Measurements from ENCODE around the gene MYEOV. TPM values are rescaled to one million over a fixed set of nuclear protein-coding genes. Genes with fewer than 3 reads are reported as not detected.

Gene MYEOV
- polyA plus RNA-seq, 1 donor (not counting 4 experiments of a cell fraction or from before 2014, with no cell fraction given), result 1.4 TPM

- H3K79me2 ChIP-seq (ENCODE audit: control insufficient read depth, insufficient read depth, low read length), result no peaks in the 10 kb centered on the region
- no peaks in the 10 kb centered on the region for H3K36me3 ChIP-seq (ENCODE audit: control insufficient read depth in 2 of 2, extremely low read depth in 1 of 2, insufficient read depth in 2 of 2, low read length in 2 of 2)
- no peak for TF ChIP-seq EZH2 (IDR thresholded peaks at IDR 0.05; ENCODE audit: low read length)
- TF ChIP-seq CTCF (optimal IDR thresholded peaks at IDR 0.05 in 1 of 3, IDR thresholded peaks at IDR 0.05 in 1 of 3, conservative IDR thresholded peaks at IDR 0.05 in 1 of 3; ENCODE audit: extremely low read depth in 1 of 3, insufficient read depth in 2 of 3, low read length in 3 of 3), result no peak
- dilution Hi-C loops (cut with MboI; ENCODE audit: extremely low pct_ligation_motif_present, low sequenced_read_pairs), result no loop called here
- peaks cover 18% of the 10 kb centered on the region for H3K4me1 ChIP-seq (ENCODE audit: control insufficient read depth, extremely low read depth, insufficient read depth, low read length)
- FAIRE-seq, result no peak
- H2AFZ ChIP-seq (ENCODE audit: control insufficient read depth, low read length), result no peak overlapping the region
- no peak for DNase-seq (ENCODE audit: low read depth, low spot score)
- no peaks in the 10 kb centered on the region for H3K9me1 ChIP-seq (ENCODE audit: control insufficient read depth, extremely low read depth, insufficient read depth, low read length)
- no peak overlapping the region for H3K27ac ChIP-seq (ENCODE audit: control insufficient read depth, insufficient read depth, low read length)
- H3K4me3 ChIP-seq (ENCODE audit: control insufficient read depth in 2 of 3, extremely low read depth in 1 of 3, insufficient read depth in 2 of 3, low read depth in 1 of 3, low read length in 3 of 3), result no peak overlapping the region
- no peaks in the 10 kb centered on the region for H3K9me3 ChIP-seq (ENCODE audit: control insufficient read depth, low read depth, low read length)
- no peaks in the 10 kb centered on the region for H3K27me3 ChIP-seq (ENCODE audit: control insufficient read depth, extremely low read depth, insufficient read depth, low read length)
- no peak overlapping the region for H3K4me2 ChIP-seq (ENCODE audit: control insufficient read depth, extremely low read depth, insufficient read depth, low read depth, low read length)
- H3K9ac ChIP-seq (ENCODE audit: control insufficient read depth, extremely low read depth, insufficient read depth, low read length), result no peak overlapping the region
- H4K20me1 ChIP-seq (ENCODE audit: control insufficient read depth, extremely low read depth, insufficient read depth, low read length), result no peaks in the 10 kb centered on the region
Measured at GRCh38 chr11:69333879-69334278, 39.9 kb downstream of the MYEOV start.

GRCh38 chr11:69335007-69335780, 41.2 kb downstream of the MYEOV start:
- peaks cover 18% of the 10 kb centered on the region for H3K4me1 ChIP-seq (ENCODE audit: control insufficient read depth, extremely low read depth, insufficient read depth, low read length)
- FAIRE-seq, result no peak
- no peak overlapping the region for H3K4me3 ChIP-seq (ENCODE audit: control insufficient read depth in 2 of 3, extremely low read depth in 1 of 3, insufficient read depth in 2 of 3, low read depth in 1 of 3, low read length in 3 of 3)
- dilution Hi-C loops (cut with MboI; ENCODE audit: extremely low pct_ligation_motif_present, low sequenced_read_pairs), result no loop called here
- no peak overlapping the region for H2AFZ ChIP-seq (ENCODE audit: control insufficient read depth, low read length)
- no peaks in the 10 kb centered on the region for H3K79me2 ChIP-seq (ENCODE audit: control insufficient read depth, insufficient read depth, low read length)
- no peak overlapping the region for H3K4me2 ChIP-seq (ENCODE audit: control insufficient read depth, extremely low read depth, insufficient read depth, low read depth, low read length)
- H3K9ac ChIP-seq (ENCODE audit: control insufficient read depth, extremely low read depth, insufficient read depth, low read length), result no peak overlapping the region
- no peak overlapping the region for H3K27ac ChIP-seq (ENCODE audit: control insufficient read depth, insufficient read depth, low read length)
- no peaks in the 10 kb centered on the region for H3K9me3 ChIP-seq (ENCODE audit: control insufficient read depth, low read depth, low read length)
- TF ChIP-seq EZH2 (IDR thresholded peaks at IDR 0.05; ENCODE audit: low read length) (no peak), CTCF (optimal IDR thresholded peaks at IDR 0.05 in 1 of 3, IDR thresholded peaks at IDR 0.05 in 1 of 3, conservative IDR thresholded peaks at IDR 0.05 in 1 of 3; ENCODE audit: extremely low read depth in 1 of 3, insufficient read depth in 2 of 3, low read length in 3 of 3) (no peak)
- H3K27me3 ChIP-seq (ENCODE audit: control insufficient read depth, extremely low read depth, insufficient read depth, low read length), result no peaks in the 10 kb centered on the region
- DNase-seq (ENCODE audit: low read depth, low spot score), result no peak
- no peaks in the 10 kb centered on the region for H3K36me3 ChIP-seq (ENCODE audit: control insufficient read depth in 2 of 2, extremely low read depth in 1 of 2, insufficient read depth in 2 of 2, low read length in 2 of 2)
- no peaks in the 10 kb centered on the region for H4K20me1 ChIP-seq (ENCODE audit: control insufficient read depth, extremely low read depth, insufficient read depth, low read length)
- H3K9me1 ChIP-seq (ENCODE audit: control insufficient read depth, extremely low read depth, insufficient read depth, low read length), result no peaks in the 10 kb centered on the region

All from keratinocyte (primary cell).